ENCODE measurements around the gene RSPH10B.
"Not testable (repeated sequence)": the region's sequence is repeated elsewhere in the genome, so short reads cannot be mapped to it uniquely, and the experiment has no call there.

- not testable (repeated sequence) for TF ChIP-seq CTCF (IDR thresholded peaks at IDR 0.05; ENCODE audit: low read depth, low read length); POLR2A (IDR thresholded peaks at IDR 0.05; ENCODE audit: extremely low read depth, insufficient read length); MYC (IDR thresholded peaks at IDR 0.05; ENCODE audit: low read depth, low read length)
Observed at GRCh38 chr7:5970347-5970911, at the start of gene RSPH10B.
